ENCODE results near the gene KAZN. TPM values are rescaled to one million over a fixed set of nuclear protein-coding genes. Genes with fewer than 3 reads are reported as not detected.

Gene KAZN
- total and polyA plus RNA-seq, 2 donors from 2014 or later, result 17.4 to 60.8 TPM

DNA sequence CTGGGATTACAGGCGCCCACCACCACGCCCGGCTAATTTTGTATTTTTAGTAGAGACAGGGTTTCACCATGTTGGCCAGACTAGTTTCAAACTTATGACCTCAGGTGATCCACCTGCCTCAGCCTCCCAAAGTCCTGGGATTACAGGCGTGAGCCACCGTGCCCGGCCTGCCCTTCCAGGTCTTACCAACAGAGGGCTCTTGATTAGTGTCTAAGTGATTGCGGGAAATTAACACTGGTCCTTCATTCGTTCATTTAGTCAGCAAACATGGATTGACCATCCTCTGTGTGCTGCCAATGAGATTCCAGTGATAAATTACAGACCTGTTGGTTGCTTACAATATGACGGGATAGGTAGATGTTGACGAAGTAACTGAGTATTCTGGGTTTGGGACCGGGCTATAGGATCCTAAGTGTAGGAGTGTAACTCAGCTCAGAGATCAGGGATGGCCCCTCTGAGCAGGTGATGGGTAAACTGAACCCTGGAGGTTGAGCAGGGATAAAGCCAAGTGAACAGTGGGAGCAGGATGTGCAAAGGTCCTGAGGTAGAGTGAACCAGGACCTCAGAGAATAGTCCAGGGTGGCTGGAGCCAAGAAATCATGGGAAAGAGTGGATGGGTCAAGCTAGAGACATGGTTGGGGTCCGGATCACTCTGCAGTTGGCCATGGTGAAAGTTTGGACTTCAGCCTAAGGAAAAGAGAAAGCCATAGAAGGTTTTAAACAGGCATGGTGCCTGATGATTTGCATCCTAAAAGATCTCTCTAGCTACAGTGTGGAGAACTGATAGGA is 171.2 kb downstream of the KAZN start:
- H3K4me1 ChIP-seq (ENCODE audit: control insufficient read depth in 2 of 3, insufficient read depth in 2 of 3, low read depth in 1 of 3, low read length in 3 of 3), result peaks cover 0 to 7% (median 0%) of the 10 kb centered on the region in 3 donors
- H3K27me3 ChIP-seq (ENCODE audit: control insufficient read depth, insufficient read depth, low read length), result no peaks in the 10 kb centered on the region
- no peak overlapping the region for H3K4me3 ChIP-seq (ENCODE audit: low read length in 3 of 3)
- intact Hi-C loops (cut with DNase I), result no loop called here
- no peak overlapping the region for H3K27ac ChIP-seq (ENCODE audit: low read depth in 2 of 2, low read length in 2 of 2)
- TF ChIP-seq, protein P1, sequence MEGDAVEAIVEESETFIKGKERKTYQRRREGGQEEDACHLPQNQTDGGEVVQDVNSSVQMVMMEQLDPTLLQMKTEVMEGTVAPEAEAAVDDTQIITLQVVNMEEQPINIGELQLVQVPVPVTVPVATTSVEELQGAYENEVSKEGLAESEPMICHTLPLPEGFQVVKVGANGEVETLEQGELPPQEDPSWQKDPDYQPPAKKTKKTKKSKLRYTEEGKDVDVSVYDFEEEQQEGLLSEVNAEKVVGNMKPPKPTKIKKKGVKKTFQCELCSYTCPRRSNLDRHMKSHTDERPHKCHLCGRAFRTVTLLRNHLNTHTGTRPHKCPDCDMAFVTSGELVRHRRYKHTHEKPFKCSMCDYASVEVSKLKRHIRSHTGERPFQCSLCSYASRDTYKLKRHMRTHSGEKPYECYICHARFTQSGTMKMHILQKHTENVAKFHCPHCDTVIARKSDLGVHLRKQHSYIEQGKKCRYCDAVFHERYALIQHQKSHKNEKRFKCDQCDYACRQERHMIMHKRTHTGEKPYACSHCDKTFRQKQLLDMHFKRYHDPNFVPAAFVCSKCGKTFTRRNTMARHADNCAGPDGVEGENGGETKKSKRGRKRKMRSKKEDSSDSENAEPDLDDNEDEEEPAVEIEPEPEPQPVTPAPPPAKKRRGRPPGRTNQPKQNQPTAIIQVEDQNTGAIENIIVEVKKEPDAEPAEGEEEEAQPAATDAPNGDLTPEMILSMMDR (IDR thresholded peaks at IDR 0.05; ENCODE audit: borderline replicate concordance, extremely low read depth, insufficient read depth), result no peak
- no peak for FAIRE-seq
- H3K9me3 ChIP-seq (ENCODE audit: control insufficient read depth in 2 of 3, insufficient read depth in 1 of 3, low read length in 3 of 3), result no peaks in the 10 kb centered on the region
- no peak for DNase-seq
- H3K36me3 ChIP-seq (ENCODE audit: control insufficient read depth in 2 of 3, insufficient read depth in 3 of 3, low read length in 3 of 3), result no peaks in the 10 kb centered on the region
- no peak overlapping the region for H3K9ac ChIP-seq (ENCODE audit: low read length in 3 of 3)

DNA sequence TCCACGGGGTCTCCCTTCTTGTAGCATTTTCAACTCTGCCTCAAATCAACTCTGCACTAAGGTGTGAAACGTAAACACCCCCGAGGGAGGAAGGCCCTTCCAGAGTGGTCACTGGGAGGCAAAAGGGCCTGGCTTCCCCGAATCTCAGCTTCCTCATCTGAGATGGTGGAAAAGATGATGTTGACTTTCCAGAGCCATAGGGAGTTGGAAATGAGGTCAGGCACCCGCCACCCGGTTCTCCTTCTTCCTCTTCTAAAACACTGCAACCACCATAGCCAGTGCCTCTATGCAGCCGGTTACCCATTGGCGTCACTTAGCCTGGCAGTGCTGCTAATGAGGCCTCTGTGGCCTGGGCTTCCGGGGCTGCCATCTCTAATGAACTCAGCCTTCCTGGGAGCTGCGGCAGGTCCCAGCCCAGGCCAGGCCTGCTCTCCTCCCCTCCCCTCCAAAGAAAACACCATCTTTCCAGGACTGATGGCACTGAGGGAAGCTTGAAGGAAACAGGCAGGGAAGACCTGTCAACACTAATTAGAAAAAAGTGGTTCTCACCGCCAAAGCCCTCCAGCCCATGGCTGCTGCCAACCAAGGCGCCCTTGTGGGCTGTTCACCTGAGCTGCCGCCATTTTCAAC is 175.0 kb downstream of the KAZN start:
- intact Hi-C loops (cut with DNase I), result no loop called here
- H3K27ac ChIP-seq (ENCODE audit: low read depth in 2 of 2, low read length in 2 of 2), result no peak overlapping the region
- H3K4me1 ChIP-seq (ENCODE audit: control insufficient read depth in 2 of 3, insufficient read depth in 2 of 3, low read depth in 1 of 3, low read length in 3 of 3), result peaks cover 0 to 6% (median 3%) of the 10 kb centered on the region in 3 donors
- DNase-seq (no peak), FAIRE-seq (no peak)
- TF ChIP-seq, protein P1 (IDR thresholded peaks at IDR 0.05; ENCODE audit: borderline replicate concordance, extremely low read depth, insufficient read depth), result no peak
- H3K27me3 ChIP-seq (ENCODE audit: control insufficient read depth, insufficient read depth, low read length), result no peaks in the 10 kb centered on the region
- H3K36me3 ChIP-seq (ENCODE audit: control insufficient read depth in 2 of 3, insufficient read depth in 3 of 3, low read length in 3 of 3), result no peaks in the 10 kb centered on the region
- H3K9ac ChIP-seq (ENCODE audit: low read length in 3 of 3), result no peak overlapping the region
- no peak overlapping the region for H3K4me3 ChIP-seq (ENCODE audit: low read length in 3 of 3)
- no peaks in the 10 kb centered on the region for H3K9me3 ChIP-seq (ENCODE audit: control insufficient read depth in 2 of 3, insufficient read depth in 1 of 3, low read length in 3 of 3)

DNA sequence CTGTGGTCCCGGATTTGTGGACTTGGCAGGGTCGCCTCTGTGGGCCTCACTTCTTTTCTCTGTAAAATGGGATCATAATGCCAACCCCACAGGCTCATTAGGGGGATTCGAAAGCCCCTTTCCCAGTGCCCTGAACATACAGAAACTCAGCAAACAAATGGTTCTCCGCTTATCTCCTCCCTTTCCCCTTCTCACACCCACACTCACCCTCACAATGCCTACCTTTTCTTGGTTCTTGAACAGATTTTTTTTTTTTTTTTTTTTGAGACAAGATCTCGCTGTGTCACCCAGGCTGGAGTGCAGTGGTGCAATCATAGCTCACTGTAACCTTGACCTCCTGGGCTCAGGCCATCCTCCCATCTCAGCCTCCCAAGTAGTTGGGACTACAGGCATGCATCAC is 175.7 kb downstream of the KAZN start:
- no peaks in the 10 kb centered on the region for H3K36me3 ChIP-seq (ENCODE audit: control insufficient read depth in 2 of 3, insufficient read depth in 3 of 3, low read length in 3 of 3)
- no peak overlapping the region for H3K9ac ChIP-seq (ENCODE audit: low read length in 3 of 3)
- H3K4me1 ChIP-seq (ENCODE audit: control insufficient read depth in 2 of 3, insufficient read depth in 2 of 3, low read depth in 1 of 3, low read length in 3 of 3), result peaks cover 0 to 3% (median 0%) of the 10 kb centered on the region in 3 donors
- H3K27ac ChIP-seq (ENCODE audit: low read depth in 2 of 2, low read length in 2 of 2), result no peak overlapping the region
- H3K4me3 ChIP-seq (ENCODE audit: low read length in 3 of 3), result no peak overlapping the region
- no peaks in the 10 kb centered on the region for H3K9me3 ChIP-seq (ENCODE audit: control insufficient read depth in 2 of 3, insufficient read depth in 1 of 3, low read length in 3 of 3)
- no peaks in the 10 kb centered on the region for H3K27me3 ChIP-seq (ENCODE audit: control insufficient read depth, insufficient read depth, low read length)
- intact Hi-C loops (cut with DNase I), result no loop called here
- DNase-seq (no peak), FAIRE-seq (no peak)
- TF ChIP-seq, protein P1 (IDR thresholded peaks at IDR 0.05; ENCODE audit: borderline replicate concordance, extremely low read depth, insufficient read depth), result no peak

Data from kidney (tissue), 14 donors.